SK-N-SH (cell line): ENCODE measurements around the gene TYR. TPM values are rescaled to one million over a fixed set of nuclear protein-coding genes. Genes with fewer than 3 reads are reported as not detected.
"Not testable (repeated sequence)": the region's sequence is repeated elsewhere in the genome, so short reads cannot be mapped to it uniquely, and the experiment has no call there.

ENCODE experiments used
- CTCF ChIA-PET: fragments of 300-600, 350-600 bp; formaldehyde crosslinking; extraction: SDS; loops from one replicate; lab custom pipeline; 2021; lab: Yijun Ruan, JAX
- POLR2A ChIA-PET: fragments of 350-600 bp; sonication (Branson Sonifier 250); formaldehyde crosslinking; extraction: SDS; loops from one replicate; lab custom pipeline; 2020; ENCODE audit warnings: antibody characterized with exemption, inconsistent platforms; lab: Yijun Ruan, JAX
- DNase-seq: peaks from one replicate; pipeline ENCODE4 v3.0.0; 2012
- H2AFZ ChIP-seq: fragments of 200-600 bp; sonication (generic); 2 replicates; pipeline ENCODE4 v1.8.1; 2016; ENCODE audit warnings: antibody characterized with exemption, mild to moderate bottlenecking, low read depth
- H3F3A ChIP-seq: fragments of 200-600 bp; sonication (generic); replicated peaks from 2 replicates; pipeline ENCODE3; 2016; ENCODE audit warnings: antibody characterized with exemption, mild to moderate bottlenecking; ENCODE audit not compliant: insufficient read depth
- H3K27ac ChIP-seq, 2 experiments: fragments of 200-500 bp in 1 of 2; fragments of 200-600 bp in 1 of 2; sonication (Bioruptor generic) in 1 of 2; sonication (generic), shearing (Covaris generic) in 1 of 2; 2 replicates each; pipeline versions ENCODE4 v1.5.1 to v1.6.1; 2014 to 2016; ENCODE audit warnings: low read depth in 2 of 2, inconsistent platforms in 1 of 2, low read length in 1 of 2, mild to moderate bottlenecking in 1 of 2, mixed read lengths in 1 of 2
- H3K27me3 ChIP-seq: fragments of 200-600 bp; sonication (generic), shearing (Covaris generic); 2 replicates; pipeline ENCODE4 v1.6.1; 2016; ENCODE audit warnings: mixed run types; ENCODE audit not compliant: insufficient read depth
- H3K36me3 ChIP-seq, 2 experiments: fragments of 200-500 bp in 1 of 2; fragments of 200-600 bp in 1 of 2; sonication (Bioruptor generic) in 1 of 2; sonication (generic) in 1 of 2; replicated peaks in 1 of 2; 2 replicates each; pipeline versions ENCODE3 to v1.5.1; 2014 to 2016; ENCODE audit warnings: low read length in 1 of 2, mild to moderate bottlenecking in 1 of 2; ENCODE audit not compliant: insufficient read depth in 2 of 2, control insufficient read depth in 1 of 2
- H3K4me1 ChIP-seq, 2 experiments: fragments of 200-500 bp in 1 of 2; fragments of 200-600 bp in 1 of 2; sonication (Bioruptor generic) in 1 of 2; sonication (generic), shearing (Covaris generic) in 1 of 2; 2 replicates each; pipeline versions ENCODE4 v1.5.1 to v1.6.1; 2014 to 2016; ENCODE audit warnings: low read depth in 1 of 2, low read length in 1 of 2, mixed run types in 1 of 2; ENCODE audit not compliant: insufficient read depth in 2 of 2, control insufficient read depth in 1 of 2
- H3K4me2 ChIP-seq: fragments of 200-600 bp; sonication (generic), shearing (Covaris generic); 2 replicates; pipeline ENCODE4 v1.6.1; 2017; ENCODE audit warnings: mixed run types
- H3K4me3 ChIP-seq, 2 experiments: fragments of 200-500 bp in 1 of 2; fragments of 200-600 bp in 1 of 2; sonication (Bioruptor generic) in 1 of 2; sonication (generic), shearing (Covaris generic) in 1 of 2; 2 replicates each; pipeline versions ENCODE4 v1.5.1 to v1.8.1; 2014 to 2016; ENCODE audit warnings: low read depth in 2 of 2, inconsistent platforms in 1 of 2, low read length in 1 of 2, mild to moderate bottlenecking in 1 of 2, mixed read lengths in 1 of 2, moderate library complexity in 1 of 2
- H3K79me2 ChIP-seq: fragments of 200-600 bp; sonication (generic); 2 replicates; pipeline ENCODE4 v1.8.1; 2017; ENCODE audit warnings: mild to moderate bottlenecking; ENCODE audit not compliant: insufficient read depth
- H3K9ac ChIP-seq: fragments of 200-600 bp; sonication (generic); 2 replicates; pipeline ENCODE4 v1.6.1; 2017; ENCODE audit warnings: mixed run types
- H3K9me2 ChIP-seq: fragments of 200-600 bp; sonication (generic); 2 replicates; pipeline ENCODE4 v1.6.1; 2017; ENCODE audit warnings: mixed run types
- H3K9me3 ChIP-seq: fragments of 200-600 bp; sonication (generic); 2 replicates; pipeline ENCODE4 v1.6.1; 2017; ENCODE audit warnings: mixed run types, mild to moderate bottlenecking, moderate library complexity
- H4K20me1 ChIP-seq: fragments of 200-600 bp; sonication (generic); 2 replicates; pipeline ENCODE4 v1.6.1; 2017; ENCODE audit warnings: mild to moderate bottlenecking, mixed run types; ENCODE audit not compliant: insufficient read depth
- EZH2phosphoT487 ChIP-seq: fragments of 200-600 bp; sonication (generic); IDR thresholded peaks from 2 replicates; pipeline ENCODE4 v1.6.1; 2017; ENCODE audit warnings: low read depth, mixed run types, mild to moderate bottlenecking, antibody characterized with exemption, moderate library complexity, borderline replicate concordance
- GABPA ChIP-seq: IDR thresholded peaks from 2 replicates; pipeline ENCODE4 v1.4.0; 2012; ENCODE audit warnings: low read depth, mild to moderate bottlenecking
- GATA2 ChIP-seq: sonication (generic); formaldehyde crosslinking; IDR thresholded peaks from 2 replicates; pipeline ENCODE4 v1.5.0; 2020; ENCODE audit warnings: mild to moderate bottlenecking, missing genetic modification reagents
- JUND ChIP-seq: IDR thresholded peaks from 2 replicates; pipeline ENCODE4 v1.4.0; 2012
- POLR2AphosphoS5 ChIP-seq: IDR thresholded peaks from 2 replicates; pipeline ENCODE4 v1.6.1; 2012; ENCODE audit warnings: low read depth, low read length
- RCOR1 ChIP-seq: fragments of 150-350 bp; IDR thresholded peaks from 2 replicates; pipeline ENCODE4 v1.6.1; 2017; ENCODE audit warnings: antibody characterized with exemption, low read length
- RFX5 ChIP-seq: IDR thresholded peaks from 2 replicates; pipeline ENCODE4 v1.6.1; 2012; ENCODE audit warnings: mild to moderate bottlenecking, improper control_type of control experiment, low read length
- TEAD4 ChIP-seq: IDR thresholded peaks from 2 replicates; pipeline ENCODE4 v1.4.0; 2012; ENCODE audit warnings: mild to moderate bottlenecking, borderline replicate concordance; ENCODE audit not compliant: insufficient read depth
- WGBS: methylation state at CpG from one replicate; pipeline ENCODE4 v1.1.6; 2017; ENCODE audit warnings: low lambda C conversion rate; 5-methylcytosine and 5-hydroxymethylcytosine counted together
- polyA plus RNA-seq, 3 experiments: library from polyadenylated mRNA; depleted of rRNA; stranded (reverse); fragments of >200 nt; gene quantifications; 2 replicates each; pipeline ENCODE4 v1.2.3, GENCODE V29; 2012
- TF ChIP-seq, protein P1 (sequence below): fragments of 150-350 bp; IDR thresholded peaks from 2 replicates; pipeline ENCODE4 v1.6.1; 2017; ENCODE audit warnings: antibody characterized with exemption, low read length, low read depth, borderline replicate concordance
- TF ChIP-seq, protein P2 (sequence below): IDR thresholded peaks from 2 replicates; pipeline ENCODE4 v1.4.0; 2012; ENCODE audit warnings: low read depth, borderline replicate concordance
- TF ChIP-seq, protein P3 (sequence below): fragments of 200-600 bp; sonication (generic); IDR thresholded peaks from 2 replicates; pipeline ENCODE4 v1.6.1; 2017; ENCODE audit warnings: antibody characterized with exemption, mild to moderate bottlenecking, moderate library complexity
- TF ChIP-seq, protein P4 (sequence below): IDR thresholded peaks from 2 replicates; pipeline ENCODE4 v1.6.1; 2012; ENCODE audit warnings: mild to moderate bottlenecking, low read depth, low read length, moderate library complexity
- TF ChIP-seq, protein P5 (sequence below): IDR thresholded peaks from 2 replicates; pipeline ENCODE4 v1.4.0; 2012; ENCODE audit warnings: low read depth, borderline replicate concordance

The TYR gene
- polyA plus RNA-seq, 1 of the 3 experiments (the other 2 are of a cell fraction): not detected

DNA sequence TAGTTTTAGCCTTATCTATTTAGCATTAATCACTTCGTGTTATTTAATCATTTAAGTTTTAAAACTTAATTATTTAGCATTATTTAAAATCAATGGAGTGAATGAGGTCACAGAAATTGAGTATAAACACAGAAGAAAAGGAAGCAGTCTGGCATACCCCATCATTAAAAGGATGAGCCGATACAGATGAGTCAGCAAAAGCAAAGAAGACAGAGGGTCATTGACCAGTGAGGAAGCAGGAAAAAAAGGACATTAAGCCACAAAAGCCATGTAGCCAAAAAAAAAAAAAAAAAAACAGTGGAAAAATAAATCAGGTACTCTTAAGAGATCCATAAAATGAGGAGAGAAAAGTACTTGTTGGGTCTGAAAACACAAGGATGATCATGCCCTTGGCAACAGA is 71.5 kb downstream of the TYR start:
- Histone ChIP-seq H3K27ac (no peak overlapping the region), H3K9me3 (no peaks in the 10 kb centered on the region), H2AFZ (no peak overlapping the region), H3K9me2 (no peaks in the 10 kb centered on the region), H3K4me3 (no peak overlapping the region), H3K9ac (no peak overlapping the region), H4K20me1 (no peaks in the 10 kb centered on the region), H3K36me3 (no peaks in the 10 kb centered on the region), H3K4me2 (no peak overlapping the region), H3K27me3 (no peaks in the 10 kb centered on the region), H3F3A (no peaks in the 10 kb centered on the region), H3K4me1 (no peaks in the 10 kb centered on the region), H3K79me2 (no peaks in the 10 kb centered on the region)
- WGBS: 33% methylated on average over 2 of the region's 2 CpGs
- no peak for DNase-seq
- TF ChIP-seq RFX5 (no peak), EZH2phosphoT487 (no peak), POLR2AphosphoS5 (no peak), TEAD4 (no peak), GATA2 (CRISPR knock-in tag) (no peak), RCOR1 (no peak), GABPA (no peak), JUND (no peak)
- TF ChIP-seq, protein P1, sequence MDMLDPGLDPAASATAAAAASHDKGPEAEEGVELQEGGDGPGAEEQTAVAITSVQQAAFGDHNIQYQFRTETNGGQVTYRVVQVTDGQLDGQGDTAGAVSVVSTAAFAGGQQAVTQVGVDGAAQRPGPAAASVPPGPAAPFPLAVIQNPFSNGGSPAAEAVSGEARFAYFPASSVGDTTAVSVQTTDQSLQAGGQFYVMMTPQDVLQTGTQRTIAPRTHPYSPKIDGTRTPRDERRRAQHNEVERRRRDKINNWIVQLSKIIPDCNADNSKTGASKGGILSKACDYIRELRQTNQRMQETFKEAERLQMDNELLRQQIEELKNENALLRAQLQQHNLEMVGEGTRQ: no peak
- TF ChIP-seq, protein P2, sequence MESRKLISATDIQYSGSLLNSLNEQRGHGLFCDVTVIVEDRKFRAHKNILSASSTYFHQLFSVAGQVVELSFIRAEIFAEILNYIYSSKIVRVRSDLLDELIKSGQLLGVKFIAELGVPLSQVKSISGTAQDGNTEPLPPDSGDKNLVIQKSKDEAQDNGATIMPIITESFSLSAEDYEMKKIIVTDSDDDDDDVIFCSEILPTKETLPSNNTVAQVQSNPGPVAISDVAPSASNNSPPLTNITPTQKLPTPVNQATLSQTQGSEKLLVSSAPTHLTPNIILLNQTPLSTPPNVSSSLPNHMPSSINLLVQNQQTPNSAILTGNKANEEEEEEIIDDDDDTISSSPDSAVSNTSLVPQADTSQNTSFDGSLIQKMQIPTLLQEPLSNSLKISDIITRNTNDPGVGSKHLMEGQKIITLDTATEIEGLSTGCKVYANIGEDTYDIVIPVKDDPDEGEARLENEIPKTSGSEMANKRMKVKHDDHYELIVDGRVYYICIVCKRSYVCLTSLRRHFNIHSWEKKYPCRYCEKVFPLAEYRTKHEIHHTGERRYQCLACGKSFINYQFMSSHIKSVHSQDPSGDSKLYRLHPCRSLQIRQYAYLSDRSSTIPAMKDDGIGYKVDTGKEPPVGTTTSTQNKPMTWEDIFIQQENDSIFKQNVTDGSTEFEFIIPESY: no peak
- TF ChIP-seq, protein P3, sequence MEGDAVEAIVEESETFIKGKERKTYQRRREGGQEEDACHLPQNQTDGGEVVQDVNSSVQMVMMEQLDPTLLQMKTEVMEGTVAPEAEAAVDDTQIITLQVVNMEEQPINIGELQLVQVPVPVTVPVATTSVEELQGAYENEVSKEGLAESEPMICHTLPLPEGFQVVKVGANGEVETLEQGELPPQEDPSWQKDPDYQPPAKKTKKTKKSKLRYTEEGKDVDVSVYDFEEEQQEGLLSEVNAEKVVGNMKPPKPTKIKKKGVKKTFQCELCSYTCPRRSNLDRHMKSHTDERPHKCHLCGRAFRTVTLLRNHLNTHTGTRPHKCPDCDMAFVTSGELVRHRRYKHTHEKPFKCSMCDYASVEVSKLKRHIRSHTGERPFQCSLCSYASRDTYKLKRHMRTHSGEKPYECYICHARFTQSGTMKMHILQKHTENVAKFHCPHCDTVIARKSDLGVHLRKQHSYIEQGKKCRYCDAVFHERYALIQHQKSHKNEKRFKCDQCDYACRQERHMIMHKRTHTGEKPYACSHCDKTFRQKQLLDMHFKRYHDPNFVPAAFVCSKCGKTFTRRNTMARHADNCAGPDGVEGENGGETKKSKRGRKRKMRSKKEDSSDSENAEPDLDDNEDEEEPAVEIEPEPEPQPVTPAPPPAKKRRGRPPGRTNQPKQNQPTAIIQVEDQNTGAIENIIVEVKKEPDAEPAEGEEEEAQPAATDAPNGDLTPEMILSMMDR: no peak
- TF ChIP-seq, protein P4, sequence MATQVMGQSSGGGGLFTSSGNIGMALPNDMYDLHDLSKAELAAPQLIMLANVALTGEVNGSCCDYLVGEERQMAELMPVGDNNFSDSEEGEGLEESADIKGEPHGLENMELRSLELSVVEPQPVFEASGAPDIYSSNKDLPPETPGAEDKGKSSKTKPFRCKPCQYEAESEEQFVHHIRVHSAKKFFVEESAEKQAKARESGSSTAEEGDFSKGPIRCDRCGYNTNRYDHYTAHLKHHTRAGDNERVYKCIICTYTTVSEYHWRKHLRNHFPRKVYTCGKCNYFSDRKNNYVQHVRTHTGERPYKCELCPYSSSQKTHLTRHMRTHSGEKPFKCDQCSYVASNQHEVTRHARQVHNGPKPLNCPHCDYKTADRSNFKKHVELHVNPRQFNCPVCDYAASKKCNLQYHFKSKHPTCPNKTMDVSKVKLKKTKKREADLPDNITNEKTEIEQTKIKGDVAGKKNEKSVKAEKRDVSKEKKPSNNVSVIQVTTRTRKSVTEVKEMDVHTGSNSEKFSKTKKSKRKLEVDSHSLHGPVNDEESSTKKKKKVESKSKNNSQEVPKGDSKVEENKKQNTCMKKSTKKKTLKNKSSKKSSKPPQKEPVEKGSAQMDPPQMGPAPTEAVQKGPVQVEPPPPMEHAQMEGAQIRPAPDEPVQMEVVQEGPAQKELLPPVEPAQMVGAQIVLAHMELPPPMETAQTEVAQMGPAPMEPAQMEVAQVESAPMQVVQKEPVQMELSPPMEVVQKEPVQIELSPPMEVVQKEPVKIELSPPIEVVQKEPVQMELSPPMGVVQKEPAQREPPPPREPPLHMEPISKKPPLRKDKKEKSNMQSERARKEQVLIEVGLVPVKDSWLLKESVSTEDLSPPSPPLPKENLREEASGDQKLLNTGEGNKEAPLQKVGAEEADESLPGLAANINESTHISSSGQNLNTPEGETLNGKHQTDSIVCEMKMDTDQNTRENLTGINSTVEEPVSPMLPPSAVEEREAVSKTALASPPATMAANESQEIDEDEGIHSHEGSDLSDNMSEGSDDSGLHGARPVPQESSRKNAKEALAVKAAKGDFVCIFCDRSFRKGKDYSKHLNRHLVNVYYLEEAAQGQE: no peak
- TF ChIP-seq, protein P5, sequence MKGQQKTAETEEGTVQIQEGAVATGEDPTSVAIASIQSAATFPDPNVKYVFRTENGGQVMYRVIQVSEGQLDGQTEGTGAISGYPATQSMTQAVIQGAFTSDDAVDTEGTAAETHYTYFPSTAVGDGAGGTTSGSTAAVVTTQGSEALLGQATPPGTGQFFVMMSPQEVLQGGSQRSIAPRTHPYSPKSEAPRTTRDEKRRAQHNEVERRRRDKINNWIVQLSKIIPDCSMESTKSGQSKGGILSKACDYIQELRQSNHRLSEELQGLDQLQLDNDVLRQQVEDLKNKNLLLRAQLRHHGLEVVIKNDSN: no peak
- CTCF ChIA-PET: no interaction called here
- POLR2A ChIA-PET: no interaction called here

DNA sequence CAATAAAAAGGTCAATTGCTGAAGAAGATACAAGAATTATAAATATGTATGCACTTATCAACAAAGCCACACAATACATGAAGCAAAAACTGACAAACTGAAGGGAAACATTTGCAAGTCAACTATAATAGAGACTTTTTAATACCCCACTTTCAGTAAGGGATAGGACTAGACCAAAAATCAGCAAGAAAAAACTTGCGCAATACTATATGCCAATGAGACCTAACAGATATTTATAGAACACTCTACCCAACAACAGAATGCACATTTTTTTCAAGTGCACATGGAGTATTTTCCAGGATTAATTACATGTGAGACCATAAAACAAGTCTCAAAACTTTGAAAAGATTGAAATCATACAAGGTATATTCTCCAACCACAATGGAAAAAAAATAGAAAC is 83.8 kb downstream of the TYR start:
- H3K9ac ChIP-seq, H3K9me2 ChIP-seq, CTCF ChIA-PET, DNase-seq, H4K20me1 ChIP-seq, H3K27ac ChIP-seq, H3K4me3 ChIP-seq, H3K79me2 ChIP-seq, H3K4me1 ChIP-seq, POLR2A ChIA-PET, H3K9me3 ChIP-seq, H3K36me3 ChIP-seq, H2AFZ ChIP-seq, H3K27me3 ChIP-seq, H3K4me2 ChIP-seq, H3F3A ChIP-seq: not testable (repeated sequence)
- 97% methylated on average over 1 of the region's 1 CpG for WGBS
